DMS53 (cell line): ENCODE data around the gene ASB2.
A peak's percentile ranks its signal among the peaks of the same experiment; 100 is the strongest.

Source experiments
- DNase-seq: peaks from one replicate; lab custom pipeline; 2025; lab: John Stamatoyannopoulos, UW

Gene ASB2

DNA sequence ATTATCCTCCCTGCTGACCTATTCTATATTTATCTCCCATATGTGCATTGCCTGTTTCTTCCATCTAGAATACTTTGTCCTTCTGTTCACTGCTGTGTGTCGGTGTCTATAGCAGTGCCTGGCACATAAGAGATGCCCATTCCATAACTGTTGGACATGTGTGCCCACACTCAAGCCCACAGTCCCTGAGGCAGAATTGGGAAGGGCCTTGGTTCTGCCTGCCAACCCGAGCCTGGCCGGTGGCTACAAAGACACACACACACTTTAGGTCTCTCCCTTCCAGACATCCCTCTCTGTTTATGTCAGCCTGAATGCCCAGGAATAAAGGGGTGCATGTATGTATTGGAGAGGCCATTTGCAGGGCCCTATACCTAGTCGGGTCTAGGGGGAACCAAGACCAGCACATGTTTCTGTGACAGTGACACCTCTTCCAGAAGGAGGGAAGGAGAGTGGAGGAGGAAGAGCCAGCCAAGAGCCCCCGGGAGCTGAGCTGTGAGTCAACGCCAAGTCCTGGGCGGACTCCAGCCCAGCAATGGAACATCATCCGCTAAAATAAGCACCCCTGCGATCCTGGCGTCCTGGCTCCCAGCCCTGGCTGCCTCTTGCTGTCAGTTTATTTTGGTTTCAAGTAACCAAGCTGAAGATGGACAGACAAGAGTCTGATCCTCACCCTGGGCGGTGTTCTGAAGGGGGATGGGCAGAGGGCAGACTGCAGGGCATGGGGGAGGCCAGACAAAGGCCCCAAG, 4.3 kb upstream of the ASB2 start:
- no peak for DNase-seq

DNA sequence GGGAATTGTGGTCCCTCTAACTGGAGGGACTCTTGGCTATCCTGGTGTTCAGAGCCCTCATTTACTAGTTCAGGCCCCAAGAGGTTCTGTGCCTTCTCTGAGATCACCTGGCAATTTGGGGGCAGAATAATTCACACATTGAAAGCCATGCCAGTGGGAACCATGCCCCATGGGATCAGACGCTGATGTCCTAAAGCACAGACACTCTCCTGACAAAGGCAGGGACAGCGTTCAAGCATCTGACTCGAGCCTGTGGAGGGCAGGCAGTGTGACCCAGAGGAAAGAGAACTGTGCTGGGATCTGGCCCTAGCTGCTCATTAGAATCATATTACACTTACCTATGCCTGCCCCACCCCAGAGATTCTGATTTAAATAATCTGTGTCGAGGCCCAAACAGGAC, 2.4 kb upstream of the ASB2 start:
- no peak for DNase-seq

DNA sequence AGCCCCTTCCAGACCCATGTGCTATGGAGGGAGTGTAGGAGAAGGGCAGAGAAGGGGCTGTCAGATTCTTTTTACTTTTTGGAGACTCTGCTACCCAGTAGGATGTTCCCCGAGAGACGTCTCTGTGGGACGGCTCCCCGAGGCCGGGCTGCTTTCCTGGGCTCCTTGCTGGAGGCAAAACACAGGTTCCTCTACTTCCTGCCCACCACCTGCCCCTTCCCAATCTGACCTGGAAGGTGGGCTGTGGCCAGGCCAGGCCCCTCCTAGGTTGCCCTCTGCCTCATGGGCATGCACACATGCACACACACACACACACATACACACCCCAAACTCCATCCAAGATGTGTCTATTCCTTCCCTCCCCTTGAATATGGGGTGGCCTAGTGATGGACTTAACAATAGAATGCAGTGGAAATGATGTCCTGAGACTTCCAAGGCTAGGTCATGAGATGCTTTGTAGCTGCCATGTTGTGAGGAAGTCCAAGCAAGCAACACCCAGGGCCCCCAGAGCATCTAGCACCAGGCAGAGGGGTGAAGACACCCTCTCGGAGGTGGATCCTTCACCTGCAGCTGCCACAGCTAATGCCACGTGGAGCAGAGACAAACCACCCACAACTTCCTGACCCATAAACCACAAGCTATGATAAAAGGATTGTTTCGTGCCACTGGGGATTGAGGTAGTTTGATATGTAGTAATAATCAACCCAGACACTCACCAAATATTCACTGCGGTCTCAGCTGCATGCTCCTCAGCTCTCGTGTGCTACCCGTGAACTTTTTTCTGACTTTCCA, 1.6 kb upstream of the ASB2 start:
- no peak for DNase-seq

GRCh38 chr14:93977171-93977570, 801 bp upstream of the ASB2 start:
- DNase-seq: no peak

GRCh38 chr14:93975791-93976476, 436 bp downstream of the ASB2 start:
- DNase-seq: no peak

DNA sequence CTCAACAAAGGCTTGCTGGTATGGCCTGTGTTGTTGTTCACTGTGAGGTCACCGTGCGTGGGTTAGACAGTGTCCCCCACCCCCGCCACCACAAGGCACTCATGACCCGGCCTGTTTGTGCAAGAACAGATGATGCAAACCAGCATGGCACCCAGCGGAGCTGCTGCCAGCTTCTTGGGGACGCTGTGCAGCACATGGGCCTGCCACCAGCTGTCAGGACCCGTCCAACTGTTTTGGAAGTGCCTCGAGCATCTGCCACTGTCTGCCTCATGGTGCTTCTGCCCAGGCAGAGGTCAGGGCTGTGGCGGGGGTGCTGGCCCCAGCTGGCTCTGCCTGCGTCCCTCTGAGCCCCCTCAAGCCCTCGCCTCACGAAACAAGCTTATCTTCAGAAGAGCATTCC, 1.5 kb downstream of the ASB2 start:
- no peak for DNase-seq

- no peak for DNase-seq
Observed at GRCh38 chr14:93974299-93974698, 2.1 kb downstream of the ASB2 start.

- no peak for DNase-seq
Observed at GRCh38 chr14:93973607-93974006, 2.8 kb downstream of the ASB2 start.

GRCh38 chr14:93972618-93973205, 3.7 kb downstream of the ASB2 start:
- DNase-seq: no peak

DNA sequence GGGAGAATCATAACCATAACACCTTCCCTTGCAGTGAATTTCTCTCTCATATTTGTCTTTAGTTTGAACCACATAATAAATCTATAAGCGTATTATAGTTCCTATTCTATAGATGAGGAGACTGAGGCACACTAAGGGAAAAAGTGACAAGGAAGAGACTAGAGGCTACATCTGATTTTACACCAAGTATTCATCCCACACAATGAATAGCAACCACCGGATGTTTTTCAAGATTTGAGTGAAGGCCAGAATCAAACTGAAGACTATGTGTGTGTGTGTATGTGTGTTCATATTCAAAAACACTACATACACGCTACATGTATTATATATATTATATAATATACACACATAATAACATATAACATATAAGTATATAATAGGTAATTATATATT, 4.7 kb downstream of the ASB2 start:
- DNase-seq: no peak

DNA sequence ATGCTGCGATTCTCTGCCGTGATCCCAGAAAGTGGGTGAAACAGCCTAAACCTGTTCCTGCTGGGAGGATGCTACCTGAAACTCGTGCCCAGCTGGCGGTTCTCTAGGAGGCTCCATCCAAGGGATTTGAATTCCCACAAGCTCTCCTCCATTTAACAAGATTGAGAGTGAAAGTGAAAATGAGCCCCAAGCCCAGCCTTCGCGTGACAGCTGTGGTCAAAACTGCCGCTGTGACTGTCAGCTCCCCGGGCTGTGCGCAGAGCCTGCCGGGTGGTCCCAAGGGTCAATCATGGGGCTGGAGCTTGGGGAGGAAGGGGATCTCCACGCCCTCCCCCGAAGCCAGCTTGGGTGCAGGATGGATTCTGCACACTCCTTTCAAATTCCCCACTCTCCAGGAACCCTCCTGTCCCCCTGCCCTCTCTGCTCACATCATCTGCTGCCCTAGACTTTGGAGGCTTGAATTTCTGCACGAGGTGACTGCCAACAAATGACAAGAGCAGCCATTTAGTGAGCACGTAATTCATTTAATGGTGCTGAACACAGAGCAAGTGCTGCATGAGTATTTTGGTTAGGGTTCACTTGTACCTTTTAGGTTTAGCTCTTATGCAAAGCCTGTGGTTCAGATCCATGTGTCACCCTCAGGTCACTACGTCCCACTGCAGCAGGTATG, 5.3 kb downstream of the ASB2 start:
- DNase-seq: peak; percentile 49

DNA sequence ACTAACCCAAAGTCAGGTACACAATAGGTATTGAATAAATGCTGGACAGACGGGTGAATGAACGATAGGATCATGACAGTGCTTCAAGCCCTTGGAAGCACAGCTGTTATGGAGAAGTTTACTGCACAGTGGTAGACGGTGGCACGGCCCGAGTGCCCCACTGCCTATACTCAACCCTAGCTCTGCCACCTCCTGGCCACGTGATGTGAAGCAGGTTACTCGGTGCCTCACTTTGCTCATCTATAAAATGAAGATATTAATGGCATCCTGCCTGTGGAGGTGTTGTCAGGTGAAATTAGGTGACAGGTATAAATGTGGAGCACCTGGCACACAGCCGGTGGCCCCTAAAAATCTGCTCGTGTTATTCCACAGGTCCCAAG, 5.8 kb downstream of the ASB2 start:
- peak; percentile 70 for DNase-seq

DNA sequence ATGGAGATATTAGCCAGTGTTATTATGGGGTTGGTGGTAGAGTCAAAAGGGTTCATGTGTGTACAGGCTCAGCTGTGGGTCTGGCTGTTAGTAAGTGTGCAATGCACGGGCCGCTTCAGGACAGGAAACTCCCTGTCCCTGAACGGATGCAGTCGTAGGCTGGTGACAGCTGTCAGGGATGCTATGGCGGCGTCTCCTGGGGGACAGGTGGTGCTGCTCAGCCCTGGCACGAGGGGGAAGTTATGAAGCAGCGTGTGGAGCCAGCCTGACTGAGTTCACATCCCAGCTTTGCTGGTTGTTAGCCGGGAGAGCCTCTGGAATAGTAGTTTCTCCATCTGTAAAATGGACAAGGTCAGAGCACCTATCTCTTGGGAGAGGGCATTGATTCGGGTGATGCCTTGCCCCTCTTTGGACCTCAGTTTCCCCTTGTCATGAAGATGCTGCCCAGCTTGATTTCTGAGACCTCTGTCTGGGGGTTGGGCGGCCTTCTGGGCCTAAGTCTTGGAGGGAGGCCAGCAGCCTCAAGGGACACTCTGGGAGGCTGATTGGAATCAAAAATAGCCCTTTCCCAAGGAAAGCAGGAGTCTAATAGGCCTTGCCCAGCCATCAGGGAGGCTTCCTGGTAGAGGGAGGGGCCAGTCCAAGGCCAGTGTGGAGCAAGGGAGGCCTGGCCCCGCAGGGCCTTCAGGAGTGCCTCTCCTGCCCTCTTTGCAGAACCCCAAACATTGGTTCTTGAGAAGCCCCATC, 7.1 kb downstream of the ASB2 start:
- no peak for DNase-seq

- DNase-seq: no peak
Observed at GRCh38 chr14:93967637-93968250, 8.6 kb downstream of the ASB2 start.

DNA sequence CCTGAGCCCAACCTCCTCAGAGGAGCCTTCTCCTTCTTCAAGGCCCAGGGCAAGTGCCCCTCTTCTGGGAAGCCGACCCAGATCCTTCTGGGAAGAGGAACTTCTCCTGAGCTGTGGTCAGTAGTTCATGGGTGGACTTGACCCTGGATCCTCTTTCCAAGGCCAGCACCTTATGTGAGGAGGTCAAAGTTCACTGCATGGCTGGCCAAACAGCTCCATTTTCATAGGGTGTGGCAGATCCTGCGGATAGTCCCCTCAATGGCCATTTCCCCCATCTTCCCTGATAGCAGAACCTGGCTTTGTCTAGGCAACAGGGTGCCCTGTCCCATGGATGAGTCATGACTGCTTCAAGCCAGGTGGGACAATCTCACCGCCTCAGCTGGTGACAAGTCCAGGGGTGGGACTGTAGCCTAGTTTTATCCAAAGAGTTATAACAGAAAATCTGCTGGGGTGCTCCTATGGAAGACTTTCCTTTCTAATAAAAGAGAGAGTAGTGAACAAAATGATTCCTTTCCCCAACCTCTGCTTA, 10.4 kb downstream of the ASB2 start:
- no peak for DNase-seq

DNA sequence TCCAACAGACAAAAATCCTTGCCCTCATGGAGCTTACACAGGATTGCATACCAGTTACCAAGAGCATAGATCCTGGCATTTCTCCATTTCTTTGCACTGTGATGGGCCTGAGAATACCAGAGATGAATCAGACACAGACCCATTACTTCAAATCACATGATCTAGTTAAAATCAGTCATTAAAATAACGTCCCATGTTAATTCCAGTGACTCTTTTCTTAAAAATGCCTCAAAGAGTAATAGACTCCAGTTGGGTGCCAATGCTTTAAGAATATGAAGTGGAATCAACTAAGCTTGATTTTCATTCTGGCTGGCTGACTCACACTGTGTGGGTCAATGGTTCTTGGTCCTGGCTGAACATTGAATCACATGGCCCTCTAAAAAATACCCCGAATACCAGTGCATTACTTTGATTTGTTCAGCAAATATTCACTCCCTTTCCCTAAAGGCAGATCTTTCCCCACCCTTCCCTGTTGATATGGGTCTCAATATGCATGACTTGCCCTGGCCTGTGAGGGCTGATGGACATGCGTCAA, 11.0 kb downstream of the ASB2 start:
- DNase-seq: no peak

- no peak for DNase-seq
Observed at GRCh38 chr14:93964820-93965286, 11.5 kb downstream of the ASB2 start.

GRCh38 chr14:93964281-93964680, 12.1 kb downstream of the ASB2 start:
- DNase-seq: no peak

DNA sequence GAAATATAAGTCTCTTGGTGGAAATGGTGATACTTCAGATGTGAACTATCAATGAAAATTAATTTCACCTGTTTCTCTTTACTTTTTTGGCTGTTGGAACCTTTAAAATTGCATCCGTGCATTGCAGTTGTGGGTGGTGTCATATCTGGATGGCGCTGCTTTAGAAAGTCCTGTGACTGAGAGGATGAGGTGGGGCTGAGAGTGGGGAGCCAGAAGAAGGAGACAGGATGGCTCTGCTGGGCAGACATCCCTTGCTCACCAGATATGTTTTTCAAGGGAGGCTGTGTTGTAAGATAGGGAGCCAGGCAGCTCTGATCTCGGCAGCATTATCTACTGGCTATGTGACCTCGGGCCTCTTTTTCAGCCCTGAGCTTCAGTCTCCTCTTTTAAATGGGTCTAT, 12.7 kb downstream of the ASB2 start:
- no peak for DNase-seq
